Body of pancreas (tissue), 4 donors: ENCODE data around the gene IYD. TPM values are rescaled to one million over a fixed set of nuclear protein-coding genes. Genes with fewer than 3 reads are reported as not detected.
A peak's percentile ranks its signal among the peaks of the same experiment; 100 is the strongest.

Experiments
- ATAC-seq: fragments of 150-250 bp; one replicate; pipeline ENCODE4 v1.9.1; 2016
- DNase-seq, 4 donors: peaks; one replicate each; pipeline ENCODE4 v3.0.0-alpha.2; 2019
- H3K27ac ChIP-seq, 4 donors: fragments of 200-600 bp; sonication (generic); 1 replicate in 3 of 4; 2 replicates in 1 of 4; pipeline versions ENCODE4 v1.5.1 to v1.6.1; 2016 to 2019; ENCODE audit warnings: mild to moderate bottlenecking in 1 of 4, mixed read lengths in 1 of 4, moderate library complexity in 1 of 4
- H3K27me3 ChIP-seq, 2 donors: fragments of 200-600 bp; sonication (generic); one replicate each; pipeline ENCODE4 v1.6.0; 2016; ENCODE audit warnings: mild to moderate bottlenecking in 1 of 2
- H3K36me3 ChIP-seq, 2 donors: fragments of 200-600 bp; sonication (generic); replicated peaks in 1 of 2; 2 replicates each; pipeline ENCODE4 v1.5.1; 2016; ENCODE audit warnings: low read depth in 2 of 2; ENCODE audit not compliant: insufficient read depth in 1 of 2
- H3K4me1 ChIP-seq: fragments of 200-600 bp; sonication (generic); one replicate; pipeline ENCODE4 v1.6.0; 2016
- H3K4me3 ChIP-seq, 2 donors: fragments of 200-600 bp; sonication (generic); 1 replicate in 1 of 2; 2 replicates in 1 of 2; pipeline ENCODE4 v1.5.1; 2016 to 2019
- H3K9me3 ChIP-seq, 3 donors: fragments of 200-600 bp; sonication (generic); 1 replicate in 2 of 3; 2 replicates in 1 of 3; pipeline ENCODE4 v1.5.1; 2016
- POLR2A ChIP-seq, 3 donors: fragments of 450-650 bp; IDR thresholded peaks; one replicate each; pipeline ENCODE4 v1.6.1; 2016; ENCODE audit warnings: antibody characterized with exemption in 3 of 3, mild to moderate bottlenecking in 2 of 3
- WGBS, 2 donors: methylation state at CpG; one replicate each; pipeline ENCODE4 v1.1.5; 2017; 5-methylcytosine and 5-hydroxymethylcytosine counted together
- intact Hi-C: fragments of 100-400 bp; cut with DNase I; formaldehyde crosslinking; loops from one replicate; pipeline ENCODE4 v1.15.1; 2023
- total RNA-seq, 2 donors: library from RNA; depleted of rRNA; stranded (reverse); fragments of >200 nt; gene quantifications; one replicate each; pipeline ENCODE4 v1.1.0, GENCODE V29; 2016
- TF ChIP-seq, protein P1 (sequence below), 7 experiments: fragments of 450-650 bp in 4 of 7; fragments of 200-600 bp in 3 of 7; sonication (generic) in 3 of 7; IDR thresholded peaks; one replicate each; pipeline ENCODE4 v1.5.1; 2016 to 2019; ENCODE audit warnings: antibody characterized with exemption in 7 of 7

IYD gene
- total RNA-seq, 2 donors from 2014 or later: under 0.01 to 1.3 TPM

DNA sequence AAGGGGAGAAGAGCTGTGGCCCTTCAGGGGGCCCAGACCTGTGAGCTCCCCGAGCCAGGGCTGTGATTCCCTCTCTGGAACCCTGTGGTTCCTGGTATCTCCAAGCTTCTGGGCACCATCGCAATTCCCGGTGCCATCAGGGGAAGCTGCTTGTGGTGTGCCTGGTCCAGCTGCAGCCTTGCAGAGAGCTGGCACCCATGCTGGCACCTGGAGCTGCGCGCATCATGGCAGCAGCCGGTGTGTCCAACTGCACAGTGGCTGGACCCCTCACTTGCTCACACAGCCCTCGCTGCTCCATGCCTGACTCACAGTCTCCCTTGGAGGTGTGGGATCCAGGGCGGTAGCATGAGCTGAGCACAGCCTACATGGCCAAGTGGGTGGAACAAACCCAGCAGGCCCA is 56.7 kb downstream of the IYD start:
- TF ChIP-seq, protein P1, sequence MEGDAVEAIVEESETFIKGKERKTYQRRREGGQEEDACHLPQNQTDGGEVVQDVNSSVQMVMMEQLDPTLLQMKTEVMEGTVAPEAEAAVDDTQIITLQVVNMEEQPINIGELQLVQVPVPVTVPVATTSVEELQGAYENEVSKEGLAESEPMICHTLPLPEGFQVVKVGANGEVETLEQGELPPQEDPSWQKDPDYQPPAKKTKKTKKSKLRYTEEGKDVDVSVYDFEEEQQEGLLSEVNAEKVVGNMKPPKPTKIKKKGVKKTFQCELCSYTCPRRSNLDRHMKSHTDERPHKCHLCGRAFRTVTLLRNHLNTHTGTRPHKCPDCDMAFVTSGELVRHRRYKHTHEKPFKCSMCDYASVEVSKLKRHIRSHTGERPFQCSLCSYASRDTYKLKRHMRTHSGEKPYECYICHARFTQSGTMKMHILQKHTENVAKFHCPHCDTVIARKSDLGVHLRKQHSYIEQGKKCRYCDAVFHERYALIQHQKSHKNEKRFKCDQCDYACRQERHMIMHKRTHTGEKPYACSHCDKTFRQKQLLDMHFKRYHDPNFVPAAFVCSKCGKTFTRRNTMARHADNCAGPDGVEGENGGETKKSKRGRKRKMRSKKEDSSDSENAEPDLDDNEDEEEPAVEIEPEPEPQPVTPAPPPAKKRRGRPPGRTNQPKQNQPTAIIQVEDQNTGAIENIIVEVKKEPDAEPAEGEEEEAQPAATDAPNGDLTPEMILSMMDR (IDR thresholded peaks at IDR 0.05): no peak
- no peak for TF ChIP-seq POLR2A (IDR thresholded peaks at IDR 0.05)
- H3K27ac ChIP-seq: no peak overlapping the region
- H3K4me3 ChIP-seq: no peak overlapping the region
- ATAC-seq (no peak), DNase-seq (no peak)
- 98 to 100% methylated on average over 8 of the region's 8 CpGs for WGBS, 2 donors
- intact Hi-C loops: no loop called here
- H3K27me3 ChIP-seq: no peaks in the 10 kb centered on the region
- H3K36me3 ChIP-seq: no peaks in the 10 kb centered on the region
- peaks cover 7% of the 10 kb centered on the region for H3K4me1 ChIP-seq
- no peaks in the 10 kb centered on the region for H3K9me3 ChIP-seq

DNA sequence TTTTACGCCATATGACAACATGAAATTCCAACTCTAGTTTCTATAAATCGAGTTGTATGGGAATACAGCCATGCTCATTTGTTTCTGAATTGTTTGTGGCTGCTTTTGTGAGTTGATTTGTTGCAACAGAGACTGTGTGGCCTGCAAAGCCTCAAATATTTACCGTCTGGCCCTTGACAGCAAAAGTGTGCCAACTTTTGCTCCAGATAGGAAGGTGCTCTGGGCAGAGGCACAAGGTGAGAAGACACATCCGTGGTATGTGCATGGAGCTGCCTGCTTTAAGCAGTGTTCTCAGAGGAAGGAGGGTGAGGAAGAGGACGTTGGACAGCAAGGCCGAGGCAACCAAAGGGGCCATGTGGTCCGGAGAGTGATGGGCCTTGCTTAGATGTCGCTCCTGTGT is 57.4 kb downstream of the IYD start:
- TF ChIP-seq, protein P1 (IDR thresholded peaks at IDR 0.05): no peak
- no peak for TF ChIP-seq POLR2A (IDR thresholded peaks at IDR 0.05)
- no peak overlapping the region for H3K27ac ChIP-seq
- H3K4me1 ChIP-seq: peaks cover 7% of the 10 kb centered on the region
- intact Hi-C loops: no loop called here
- H3K9me3 ChIP-seq: no peaks in the 10 kb centered on the region
- H3K27me3 ChIP-seq: no peaks in the 10 kb centered on the region
- no peak overlapping the region for H3K4me3 ChIP-seq
- H3K36me3 ChIP-seq: no peaks in the 10 kb centered on the region
- ATAC-seq (peak; percentile 50), DNase-seq (peak in 1 of 4 donors; percentile 44)
- WGBS, 2 donors: 40 to 52% methylated on average over 8 of the region's 8 CpGs

DNA sequence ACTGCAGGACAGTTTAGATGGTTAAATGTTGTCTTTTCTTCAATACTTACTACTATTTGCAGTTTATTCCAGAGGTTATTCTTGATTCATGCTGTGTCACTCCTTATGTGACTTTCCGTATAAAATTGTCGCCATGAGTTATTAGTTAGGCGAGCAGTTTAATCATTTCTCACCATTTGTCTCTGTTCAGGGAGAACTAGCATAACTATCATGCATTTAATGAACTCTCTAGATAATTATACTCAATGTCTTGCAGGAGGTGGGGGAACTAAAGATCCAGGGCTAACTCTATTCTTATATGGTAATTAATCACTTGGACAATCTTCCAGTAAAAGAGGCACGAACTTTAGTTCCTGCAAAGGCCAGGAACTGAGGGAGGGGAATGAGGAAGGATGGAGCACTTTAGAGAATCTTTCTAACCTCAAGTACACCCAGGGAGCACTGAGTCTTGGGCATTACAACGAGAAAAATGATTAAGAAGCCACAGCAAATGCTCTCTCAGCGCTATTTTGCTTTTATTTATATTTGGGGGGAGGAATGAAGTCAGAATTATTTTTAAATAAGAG is 58.3 kb downstream of the IYD start:
- DNase-seq (no peak), ATAC-seq (no peak)
- no peak overlapping the region for H3K4me3 ChIP-seq
- WGBS, 2 donors: 65 to 75% methylated on average over 6 of the region's 6 CpGs
- H3K4me1 ChIP-seq: peaks cover 7% of the 10 kb centered on the region
- H3K27ac ChIP-seq: no peak overlapping the region
- no peaks in the 10 kb centered on the region for H3K36me3 ChIP-seq
- H3K27me3 ChIP-seq: no peaks in the 10 kb centered on the region
- TF ChIP-seq POLR2A (IDR thresholded peaks at IDR 0.05): no peak
- TF ChIP-seq, protein P1 (IDR thresholded peaks at IDR 0.05): no peak
- intact Hi-C loops: no loop called here
- no peaks in the 10 kb centered on the region for H3K9me3 ChIP-seq

DNA sequence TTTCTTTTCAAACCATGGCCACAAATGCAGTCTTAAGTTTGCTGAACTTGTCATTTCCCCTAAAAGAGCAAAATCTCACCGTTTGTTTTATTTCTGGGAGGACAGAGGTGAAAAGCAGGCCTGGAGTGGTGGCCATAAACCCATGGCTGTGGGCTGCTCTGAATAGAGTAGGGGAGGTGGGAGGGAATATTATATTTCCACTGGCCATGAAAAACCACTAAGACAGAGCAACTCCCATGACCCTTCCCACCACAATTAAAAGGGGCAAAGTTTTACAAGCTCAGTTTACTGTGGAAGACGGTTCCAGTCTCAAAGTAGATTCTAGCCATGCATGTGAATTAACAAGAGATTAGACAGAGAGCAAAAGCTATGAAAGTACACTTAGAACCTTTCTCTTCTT is 59.0 kb downstream of the IYD start:
- intact Hi-C loops: no loop called here
- ATAC-seq (no peak), DNase-seq (no peak)
- Histone ChIP-seq H3K4me3 (no peak overlapping the region), H3K27me3 (no peaks in the 10 kb centered on the region), H3K36me3 (no peaks in the 10 kb centered on the region), H3K27ac (no peak overlapping the region), H3K9me3 (no peaks in the 10 kb centered on the region), H3K4me1 (peaks cover 7% of the 10 kb centered on the region)
- no peak for TF ChIP-seq POLR2A (IDR thresholded peaks at IDR 0.05)
- 88 to 93% methylated on average over 2 of the region's 2 CpGs for WGBS, 2 donors

DNA sequence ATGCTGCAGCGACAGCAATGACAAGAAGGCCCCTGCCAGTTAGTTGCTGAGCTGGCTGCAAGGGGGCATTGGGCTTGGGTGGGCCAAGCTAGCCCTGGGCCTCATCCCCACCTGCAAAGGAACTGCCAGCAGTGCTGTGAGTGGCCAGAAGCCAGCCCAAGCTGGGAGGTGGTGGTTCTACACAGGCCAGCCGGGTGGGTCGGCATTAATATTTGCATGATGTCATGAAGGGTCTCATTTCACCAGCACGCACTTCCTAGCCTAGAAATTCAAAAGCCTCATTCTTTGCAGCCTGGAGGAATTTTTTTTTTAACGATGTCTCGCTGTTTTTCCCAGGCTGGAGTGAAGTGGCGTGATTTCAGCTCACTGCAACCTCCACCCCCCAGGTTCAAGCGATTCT is 62.0 kb downstream of the IYD start:
- Histone ChIP-seq H3K36me3 (no peaks in the 10 kb centered on the region), H3K9me3 (no peaks in the 10 kb centered on the region), H3K4me1 (peaks cover 7% of the 10 kb centered on the region), H3K4me3 (no peak overlapping the region), H3K27me3 (no peaks in the 10 kb centered on the region), H3K27ac (no peak overlapping the region)
- ATAC-seq (no peak), DNase-seq (no peak)
- intact Hi-C loops: no loop called here
- TF ChIP-seq POLR2A (IDR thresholded peaks at IDR 0.05): no peak
- TF ChIP-seq, protein P1 (IDR thresholded peaks at IDR 0.05): no peak
- WGBS, 2 donors: 93 to 95% methylated on average over 8 of the region's 8 CpGs
